NCI-H1417 (cell line): ENCODE measurements around the gene TLCD3B.

ENCODE experiments used
- DNase-seq, 3 experiments: peaks; one replicate each; lab custom pipeline; 2025; lab: John Stamatoyannopoulos, UW

The TLCD3B gene

GRCh38 chr16:29988346-29989075 lies 42.6 kb downstream of the TLCD3B start:
- DNase-seq = no peak

GRCh38 chr16:29987371-29988085 lies 43.5 kb downstream of the TLCD3B start:
- no peak for DNase-seq

- DNase-seq = no peak
Measured at GRCh38 chr16:29986931-29987330, 44.1 kb downstream of the TLCD3B start.

GRCh38 chr16:29986231-29986630 lies 44.8 kb downstream of the TLCD3B start:
- no peak for DNase-seq

GRCh38 chr16:29985271-29985811 lies 45.7 kb downstream of the TLCD3B start:
- DNase-seq = no peak

- no peak for DNase-seq
Measured at GRCh38 chr16:29984764-29985147, 46.3 kb downstream of the TLCD3B start.

GRCh38 chr16:29984137-29984763 lies 46.8 kb downstream of the TLCD3B start:
- DNase-seq = no peak

- DNase-seq = no peak
Measured at GRCh38 chr16:29983420-29984136, 47.5 kb downstream of the TLCD3B start.

GRCh38 chr16:29982560-29983419 lies 48.3 kb downstream of the TLCD3B start:
- DNase-seq = no peak

GRCh38 chr16:29978564-29979270 lies 52.4 kb downstream of the TLCD3B start:
- DNase-seq = no peak

- no peak for DNase-seq
Measured at GRCh38 chr16:29978081-29978480, 53.0 kb downstream of the TLCD3B start.

GRCh38 chr16:29977063-29977825 lies 53.8 kb downstream of the TLCD3B start:
- DNase-seq = no peak

- peak in 1 of 3 experiments; percentile 8 for DNase-seq
Measured at GRCh38 chr16:29975811-29976511, 55.1 kb downstream of the TLCD3B start.

- no peak for DNase-seq
Measured at GRCh38 chr16:29975134-29975538, 55.9 kb downstream of the TLCD3B start.
